Tibial nerve (tissue), 4 donors: ENCODE data around the gene COL19A1.

Experiments used
- EP300 ChIP-seq, 2 donors: sonication (generic); formaldehyde crosslinking; IDR thresholded peaks; one replicate each; pipeline ENCODE4 v1.6.1; 2017; ENCODE audit warnings: antibody characterized with exemption in 2 of 2, mild to moderate bottlenecking in 1 of 2
- POLR2A ChIP-seq, 2 donors: fragments of 450-650 bp; IDR thresholded peaks; one replicate each; pipeline ENCODE4 v1.6.1; 2017; ENCODE audit warnings: antibody characterized with exemption in 2 of 2, mild to moderate bottlenecking in 2 of 2, moderate library complexity in 2 of 2
- TF ChIP-seq, protein P1 (sequence below), 5 experiments: fragments of 200-600 bp in 3 of 5; fragments of 450-650 bp in 2 of 5; sonication (generic) in 3 of 5; IDR thresholded peaks; one replicate each; pipeline ENCODE4 v1.5.1; 2016 to 2019; ENCODE audit warnings: antibody characterized with exemption in 5 of 5, mild to moderate bottlenecking in 3 of 5, moderate library complexity in 2 of 5

DNA sequence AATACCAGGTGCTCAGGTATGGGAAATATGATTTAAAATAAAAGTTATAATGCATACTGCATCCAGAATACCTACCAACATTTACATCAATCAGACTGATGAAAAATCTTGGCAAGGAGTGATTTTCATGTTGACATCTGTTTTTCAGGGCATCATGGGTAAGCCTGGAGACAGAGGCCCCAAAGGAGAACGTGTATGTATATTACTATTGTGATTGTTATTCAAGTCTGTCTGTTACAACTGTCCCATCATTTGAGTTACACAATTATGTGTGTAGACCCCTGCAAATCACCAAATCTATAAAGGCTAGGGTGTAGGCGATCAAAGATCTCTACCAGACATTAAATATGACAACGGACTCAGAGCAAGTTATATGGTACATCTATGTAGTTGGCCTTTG is 318.4 kb downstream of the COL19A1 start:
- TF ChIP-seq, protein P1, sequence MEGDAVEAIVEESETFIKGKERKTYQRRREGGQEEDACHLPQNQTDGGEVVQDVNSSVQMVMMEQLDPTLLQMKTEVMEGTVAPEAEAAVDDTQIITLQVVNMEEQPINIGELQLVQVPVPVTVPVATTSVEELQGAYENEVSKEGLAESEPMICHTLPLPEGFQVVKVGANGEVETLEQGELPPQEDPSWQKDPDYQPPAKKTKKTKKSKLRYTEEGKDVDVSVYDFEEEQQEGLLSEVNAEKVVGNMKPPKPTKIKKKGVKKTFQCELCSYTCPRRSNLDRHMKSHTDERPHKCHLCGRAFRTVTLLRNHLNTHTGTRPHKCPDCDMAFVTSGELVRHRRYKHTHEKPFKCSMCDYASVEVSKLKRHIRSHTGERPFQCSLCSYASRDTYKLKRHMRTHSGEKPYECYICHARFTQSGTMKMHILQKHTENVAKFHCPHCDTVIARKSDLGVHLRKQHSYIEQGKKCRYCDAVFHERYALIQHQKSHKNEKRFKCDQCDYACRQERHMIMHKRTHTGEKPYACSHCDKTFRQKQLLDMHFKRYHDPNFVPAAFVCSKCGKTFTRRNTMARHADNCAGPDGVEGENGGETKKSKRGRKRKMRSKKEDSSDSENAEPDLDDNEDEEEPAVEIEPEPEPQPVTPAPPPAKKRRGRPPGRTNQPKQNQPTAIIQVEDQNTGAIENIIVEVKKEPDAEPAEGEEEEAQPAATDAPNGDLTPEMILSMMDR (IDR thresholded peaks at IDR 0.05) = no peak
- TF ChIP-seq EP300 (IDR thresholded peaks at IDR 0.05) = no peak
- TF ChIP-seq POLR2A (IDR thresholded peaks at IDR 0.05) = no peak
